ENCODE results near the gene UNC5B.
"Not testable (repeated sequence)": the region's sequence is repeated elsewhere in the genome, so short reads cannot be mapped to it uniquely, and the experiment has no call there.

The UNC5B gene

GRCh38 chr10:71269301-71270288, 57.2 kb downstream of the UNC5B start:
- DNase-seq = no peak

GRCh38 chr10:71270301-71271220, 58.2 kb downstream of the UNC5B start:
- no peak for DNase-seq

GRCh38 chr10:71271662-71272055, 59.3 kb downstream of the UNC5B start:
- no peak for DNase-seq

- DNase-seq = no peak
Measured at GRCh38 chr10:71272056-71272771, 59.8 kb downstream of the UNC5B start.

- not testable (repeated sequence) for DNase-seq
Measured at GRCh38 chr10:71272974-71273373, 60.6 kb downstream of the UNC5B start.

- no peak for DNase-seq
Measured at GRCh38 chr10:71273506-71273905, 61.1 kb downstream of the UNC5B start.

GRCh38 chr10:71274901-71275796, 62.8 kb downstream of the UNC5B start:
- no peak for DNase-seq

GRCh38 chr10:71276873-71277272, 64.5 kb downstream of the UNC5B start:
- DNase-seq = no peak

GRCh38 chr10:71277914-71278665, 65.7 kb downstream of the UNC5B start:
- DNase-seq = no peak

GRCh38 chr10:71278691-71279588, 66.6 kb downstream of the UNC5B start:
- DNase-seq = no peak

- no peak for DNase-seq
Measured at GRCh38 chr10:71279590-71280170, 67.3 kb downstream of the UNC5B start.

- DNase-seq = no peak
Measured at GRCh38 chr10:71280216-71280615, 67.8 kb downstream of the UNC5B start.

- DNase-seq = no peak
Measured at GRCh38 chr10:71280825-71281224, 68.5 kb downstream of the UNC5B start.

- no peak for DNase-seq
Measured at GRCh38 chr10:71281646-71282322, 69.4 kb downstream of the UNC5B start.

- no peak for DNase-seq
Measured at GRCh38 chr10:71282323-71282680, 69.9 kb downstream of the UNC5B start.

- no peak for DNase-seq
Measured at GRCh38 chr10:71283410-71283809, 71.0 kb downstream of the UNC5B start.

GRCh38 chr10:71283876-71284275, 71.5 kb downstream of the UNC5B start:
- DNase-seq = no peak

GRCh38 chr10:71284544-71285179, 72.3 kb downstream of the UNC5B start:
- DNase-seq = no peak

GRCh38 chr10:71285180-71285545, 72.8 kb downstream of the UNC5B start:
- DNase-seq = peak; percentile 24

Data from activated T-cell treated with anti-CD3 and anti-CD28 coated beads, Interleukin-2, amount 50 U/mL, for 1 hour (primary cell).